Motor neuron (in vitro differentiated cells): ENCODE data around the gene CLDN25. TPM values are rescaled to one million over a fixed set of nuclear protein-coding genes. Genes with fewer than 3 reads are reported as not detected.
A peak's percentile ranks its signal among the peaks of the same experiment; 100 is the strongest.
"Not testable (repeated sequence)": the region's sequence is repeated elsewhere in the genome, so short reads cannot be mapped to it uniquely, and the experiment has no call there.

ENCODE experiments used
- ATAC-seq, 8 experiments: fragments of 200-7000 bp; cut with Tn5 transposase; replicated peaks in 6 of 8; 2 replicates each; pipeline ENCODE4 v1.8.0; 2021; ENCODE audit warnings: mild to moderate bottlenecking in 8 of 8, moderate library complexity in 8 of 8
- H3K27ac ChIP-seq, 2 donors: fragments of 250-450 bp; sonication (Bioruptor Pico); 2 replicates each; pipeline ENCODE4 v1.9.0; 2021; ENCODE audit warnings: antibody characterized with exemption in 2 of 2, mild to moderate bottlenecking in 2 of 2, moderate library complexity in 1 of 2
- H3K4me1 ChIP-seq, 2 donors: fragments of 250-450 bp; sonication (Bioruptor Pico); replicated peaks in 1 of 2; 2 replicates each; pipeline ENCODE4 v1.6.1; 2021; ENCODE audit warnings: antibody characterized with exemption in 2 of 2, mild to moderate bottlenecking in 2 of 2, moderate library complexity in 1 of 2
- H3K4me3 ChIP-seq, 5 donors: fragments of 250-450 bp; sonication (Bioruptor Pico); 2 replicates each; pipeline ENCODE4 v1.9.0; 2021; ENCODE audit warnings: antibody characterized with exemption in 5 of 5, mild to moderate bottlenecking in 5 of 5, moderate library complexity in 4 of 5
- WGBS, 10 experiments: fragments of 450-650 bp; shearing (Covaris generic); methylation state at CpG; one replicate each; pipeline ENCODE4 v1.0.0; 2022; 5-methylcytosine and 5-hydroxymethylcytosine counted together
- in situ Hi-C, 9 experiments: fragments of 400-800 bp; cut with MboI; loops; one replicate each; pipeline ENCODE4 v1.15.0; 2021; ENCODE audit warnings: low sequenced_read_pairs in 9 of 9, low pct_unique_long_range_greater_than_20kb in 2 of 9; ENCODE audit not compliant: unreplicated experiment in 9 of 9
- total RNA-seq, 8 experiments: library from RNA; unstranded; fragments of 300-600 nt; gene quantifications; 2 replicates each; pipeline versions ENCODE4 v1.2.3 to v1.2.4, GENCODE V29; 2022

The CLDN25 gene
- total RNA-seq, 8 experiments from 2014 or later = not detected

GRCh38 chr11:113778111-113778910 lies 1.3 kb upstream of the CLDN25 start:
- no peaks in the 10 kb centered on the region for H3K4me1 ChIP-seq
- H3K27ac ChIP-seq = no peak overlapping the region
- ATAC-seq = peak; percentile 36 to 70 (median 52)
- 12 to 92% (median 52%) methylated on average over 2 to 11 of the region's 11 CpGs for WGBS, 10 experiments
- in situ Hi-C loops = loop anchor here in 2 of 9 experiments (25.0 kb wide), 1 partner anchor 466 kb away; the partner anchor contains the start of gene TTC12 (in 2 of the 2)
- H3K4me3 ChIP-seq = no peak overlapping the region

- ATAC-seq = no peak
- in situ Hi-C loops = loop anchor here in 2 of 9 experiments (25.0 kb wide), 1 partner anchor 469 kb away; the partner anchor contains the start of gene TTC12 (in 2 of the 2)
- Histone ChIP-seq H3K4me1 (no peaks in the 10 kb centered on the region), H3K27ac (no peak overlapping the region), H3K4me3 (no peak overlapping the region)
- 0 to 83% (median 74%) methylated on average over 1 to 5 of the region's 5 CpGs; no CpG with 5 or more reads in 4 of the 10 experiments for WGBS, 10 experiments
Observed at GRCh38 chr11:113781682-113782081, 2.1 kb downstream of the CLDN25 start.

- WGBS, 10 experiments = 0 to 100% (median 83%) methylated on average over 1 of the region's 1 CpG; no CpG with 5 or more reads in 2 of the 10 experiments
- in situ Hi-C loops = loop anchor here in 2 of 9 experiments (25.0 kb wide), 1 partner anchor 470 kb away; the partner anchor contains the start of gene TTC12 (in 2 of the 2)
Observed at GRCh38 chr11:113782134-113782533, 2.5 kb downstream of the CLDN25 start.

GRCh38 chr11:113789016-113789415 lies 9.4 kb downstream of the CLDN25 start:
- not testable (repeated sequence) for ATAC-seq, H3K4me3 ChIP-seq, H3K4me1 ChIP-seq, H3K27ac ChIP-seq
- 83 to 91% (median 88%) methylated on average over 1 to 12 of the region's 22 CpGs; no CpG with 5 or more reads in 7 of the 10 experiments for WGBS, 10 experiments
- in situ Hi-C loops = loop anchor here in 2 of 9 experiments (25.0 kb wide), 1 partner anchor 477 kb away; the partner anchor contains the start of gene TTC12 (in 2 of the 2)

More at GRCh38 chr11:113782134-113782533, 2.5 kb downstream of the CLDN25 start:
- no peak for ATAC-seq
- H3K27ac ChIP-seq = no peak overlapping the region
- no peaks in the 10 kb centered on the region for H3K4me1 ChIP-seq
- H3K4me3 ChIP-seq = no peak overlapping the region

- ATAC-seq = no peak
- 60 to 100% (median 82%) methylated on average over 1 to 17 of the region's 35 CpGs; no CpG with 5 or more reads in 5 of the 10 experiments for WGBS, 10 experiments
- no peaks in the 10 kb centered on the region for H3K4me1 ChIP-seq
- H3K4me3 ChIP-seq = no peak overlapping the region
- in situ Hi-C loops = loop anchor here in 2 of 9 experiments (25.0 kb wide), 1 partner anchor 477 kb away; the partner anchor contains the start of gene TTC12 (in 2 of the 2)
- H3K27ac ChIP-seq = no peak overlapping the region
Observed at GRCh38 chr11:113789675-113790320, 10.2 kb downstream of the CLDN25 start.

- no peak overlapping the region for H3K4me3 ChIP-seq
- H3K4me1 ChIP-seq = no peaks in the 10 kb centered on the region
- peak; percentile 66 to 99 (median 89) for ATAC-seq
- no peak overlapping the region for H3K27ac ChIP-seq
- in situ Hi-C loops = loop anchor here in 2 of 9 experiments (25.0 kb wide), 1 partner anchor 484 kb away; the partner anchor contains the start of gene TTC12 (in 2 of the 2)
- WGBS, 10 experiments = 0 to 100% (median 71%) methylated on average over 1 to 3 of the region's 3 CpGs; no CpG with 5 or more reads in 3 of the 10 experiments
Observed at GRCh38 chr11:113796663-113797259, 17.2 kb downstream of the CLDN25 start.

GRCh38 chr11:113802621-113803020 lies 23.0 kb downstream of the CLDN25 start:
- Histone ChIP-seq H3K4me3 (no peak overlapping the region), H3K4me1 (no peaks in the 10 kb centered on the region), H3K27ac (no peak overlapping the region)
- ATAC-seq = no peak
- in situ Hi-C loops = no loop called here

GRCh38 chr11:113805640-113806039 lies 26.0 kb downstream of the CLDN25 start:
- Histone ChIP-seq H3K4me1 (no peaks in the 10 kb centered on the region), H3K4me3 (no peak overlapping the region), H3K27ac (no peak overlapping the region)
- ATAC-seq = no peak
- in situ Hi-C loops = no loop called here

- Histone ChIP-seq H3K4me3 (no peak overlapping the region), H3K4me1 (no peaks in the 10 kb centered on the region), H3K27ac (no peak overlapping the region)
- peak in 3 of 8 experiments; percentile 83 to 85 (median 85) for ATAC-seq
- in situ Hi-C loops = no loop called here
- 75 to 100% (median 96%) methylated on average over 1 to 2 of the region's 2 CpGs; no CpG with 5 or more reads in 6 of the 10 experiments for WGBS, 10 experiments
Observed at GRCh38 chr11:113806406-113806805, 26.8 kb downstream of the CLDN25 start.

GRCh38 chr11:113808931-113809330 lies 29.3 kb downstream of the CLDN25 start:
- peaks cover 0 to 4% of the 10 kb centered on the region in 2 donors for H3K4me1 ChIP-seq
- in situ Hi-C loops = no loop called here
- ATAC-seq = no peak
- H3K27ac ChIP-seq = no peak overlapping the region
- no peak overlapping the region for H3K4me3 ChIP-seq
- WGBS, 10 experiments = 0 to 100% (median 100%) methylated on average over 1 of the region's 2 CpGs; no CpG with 5 or more reads in 3 of the 10 experiments

GRCh38 chr11:113814181-113814580 lies 34.6 kb downstream of the CLDN25 start:
- ATAC-seq = peak in 2 of 8 experiments; percentile 16 to 34
- no peak overlapping the region for H3K27ac ChIP-seq

GRCh38 chr11:113817162-113817561 lies 37.6 kb downstream of the CLDN25 start:
- H3K4me3 ChIP-seq = no peak overlapping the region
- no peak for ATAC-seq
- in situ Hi-C loops = no loop called here
- WGBS, 10 experiments = 71 to 100% (median 100%) methylated on average over 1 of the region's 1 CpG; no CpG with 5 or more reads in 6 of the 10 experiments
- peaks cover 5% of the 10 kb centered on the region in 2 donors for H3K4me1 ChIP-seq
- no peak overlapping the region for H3K27ac ChIP-seq

More at GRCh38 chr11:113814181-113814580, 34.6 kb downstream of the CLDN25 start:
- Histone ChIP-seq H3K4me1 (peaks cover 5% of the 10 kb centered on the region in 2 donors), H3K4me3 (no peak overlapping the region)
- in situ Hi-C loops = no loop called here
